HCT116 (cell line): ENCODE measurements around the gene STAC2. TPM values are rescaled to one million over a fixed set of nuclear protein-coding genes. Genes with fewer than 3 reads are reported as not detected.

Source experiments
- ATAC-seq: fragments of 200-7000 bp; cut with Tn5 transposase; 2 replicates; pipeline ENCODE4 v1.9.1; 2020; ENCODE audit warnings: mild to moderate bottlenecking, moderate library complexity
- BruUV-seq: library from RNA; stranded (reverse); fragments of 400-500 nt; replicated peaks from 2 replicates; lab custom pipeline; 2021; lab: Mats Ljungman, UMichigan
- CTCF ChIA-PET: fragments of 300-600 bp; sonication (Branson Sonifier 250); formaldehyde crosslinking; loops from one replicate; lab custom pipeline; 2021; ENCODE audit warnings: antibody characterized with exemption; lab: Charles Lee
- POLR2A ChIA-PET: fragments of 300-600, 350-600 bp; sonication (Branson Sonifier 250); formaldehyde crosslinking; loops from one replicate; lab custom pipeline; 2021; ENCODE audit warnings: antibody characterized with exemption; lab: Charles Lee
- RAD21 ChIA-PET, 2 experiments: fragments of 300-600 bp; sonication (Branson Sonifier 250); formaldehyde crosslinking; loops; one replicate each; lab custom pipeline; 2023; ENCODE audit warnings: low total read pairs in 2 of 2; ENCODE audit not compliant: uncharacterized antibody in 2 of 2, unreplicated experiment in 2 of 2, low non-redundant PET in 1 of 2; lab: Charles Lee
- DNase-seq: peaks from one replicate; pipeline ENCODE4 v3.0.0-alpha.2; 2010; ENCODE audit warnings: low read depth, low spot score
- H2AFZ ChIP-seq: fragments of 200-600 bp; shearing (Covaris generic), sonication (generic); 2 replicates; pipeline ENCODE4 v1.6.1; 2017; ENCODE audit warnings: low read depth, mixed run types, mixed read lengths, antibody characterized with exemption, low read length; ENCODE audit not compliant: poor library complexity, severe bottlenecking
- H3K27ac ChIP-seq: 2 replicates; pipeline ENCODE4 v1.5.1; 2012; ENCODE audit warnings: low read depth, low read length
- H3K27me3 ChIP-seq: fragments of 200-600 bp; sonication (generic); 2 replicates; pipeline ENCODE4 v1.6.1; 2016; ENCODE audit warnings: mixed run types, low read length, mixed read lengths; ENCODE audit not compliant: insufficient read depth
- H3K36me3 ChIP-seq, 2 experiments: fragments of 200-500 bp in 1 of 2; fragments of 200-600 bp in 1 of 2; sonication (Bioruptor generic) in 1 of 2; sonication (generic) in 1 of 2; 2 replicates each; pipeline versions ENCODE4 v1.5.1 to v1.6.1; 2014 to 2016; ENCODE audit warnings: low read length in 2 of 2, inconsistent platforms in 1 of 2, mixed read lengths in 1 of 2, mixed run types in 1 of 2; ENCODE audit not compliant: insufficient read depth in 2 of 2, control insufficient read depth in 1 of 2
- H3K4me1 ChIP-seq, 2 experiments: fragments of 200-600 bp in 1 of 2; sonication (generic) in 1 of 2; 2 replicates each; pipeline versions ENCODE4 v1.5.1 to v1.6.1; 2012 to 2017; ENCODE audit warnings: low read length in 2 of 2, inconsistent platforms in 1 of 2, mild to moderate bottlenecking in 1 of 2, mixed read lengths in 1 of 2, mixed run types in 1 of 2, moderate library complexity in 1 of 2; ENCODE audit not compliant: insufficient read depth in 2 of 2, control insufficient read depth in 1 of 2
- H3K4me2 ChIP-seq: fragments of 200-600 bp; sonication (generic); 2 replicates; pipeline ENCODE4 v1.6.1; 2017; ENCODE audit warnings: mixed run types, low read length, mixed read lengths
- H3K4me3 ChIP-seq, 2 experiments: fragments of 200-600 bp in 1 of 2; sonication (generic) in 1 of 2; replicated peaks in 1 of 2; 2 replicates each; pipeline ENCODE4 v1.5.1; 2011 to 2016; ENCODE audit warnings: low read length in 2 of 2, control low read depth in 1 of 2, low read depth in 1 of 2, mild to moderate bottlenecking in 1 of 2, mixed read lengths in 1 of 2, mixed run types in 1 of 2
- H3K79me2 ChIP-seq: fragments of 200-600 bp; sonication (generic); 2 replicates; pipeline ENCODE4 v1.6.1; 2017; ENCODE audit warnings: mild to moderate bottlenecking, mixed run types, low read length, moderate library complexity, mixed read lengths; ENCODE audit not compliant: insufficient read depth
- H3K9ac ChIP-seq: fragments of 200-600 bp; sonication (generic); 2 replicates; pipeline ENCODE4 v1.6.1; 2016; ENCODE audit warnings: low read length, mixed read lengths
- H3K9me2 ChIP-seq: fragments of 200-600 bp; sonication (generic), shearing (Covaris generic); 2 replicates; pipeline ENCODE4 v1.6.1; 2017; ENCODE audit warnings: mixed run types, mild to moderate bottlenecking, moderate library complexity; ENCODE audit not compliant: insufficient read depth
- H3K9me3 ChIP-seq, 2 experiments: fragments of 200-500 bp in 1 of 2; fragments of 200-600 bp in 1 of 2; sonication (Bioruptor generic) in 1 of 2; sonication (generic) in 1 of 2; 2 replicates each; pipeline ENCODE4 v1.6.1; 2014 to 2017; ENCODE audit warnings: low read length in 2 of 2, mixed read lengths in 2 of 2, inconsistent platforms in 1 of 2, low read depth in 1 of 2, mild to moderate bottlenecking in 1 of 2, mixed run types in 1 of 2, moderate library complexity in 1 of 2; ENCODE audit not compliant: control insufficient read depth in 1 of 2, insufficient read depth in 1 of 2
- H4K20me1 ChIP-seq: fragments of 200-600 bp; sonication (generic), shearing (Covaris generic); 2 replicates; pipeline ENCODE4 v1.6.1; 2017; ENCODE audit warnings: mixed run types, mild to moderate bottlenecking, moderate library complexity; ENCODE audit not compliant: insufficient read depth
- CBX3 ChIP-seq: IDR thresholded peaks from 2 replicates; pipeline ENCODE4 v1.6.1; 2012; ENCODE audit warnings: low read depth
- CEBPB ChIP-seq: IDR thresholded peaks from 2 replicates; pipeline ENCODE4 v1.6.1; 2012; ENCODE audit warnings: low read depth
- EGR1 ChIP-seq: IDR thresholded peaks from 2 replicates; pipeline ENCODE4 v1.6.1; 2012; ENCODE audit warnings: low read depth
- ELF1 ChIP-seq: IDR thresholded peaks from 2 replicates; pipeline ENCODE4 v1.6.1; 2012; ENCODE audit warnings: low read depth, borderline replicate concordance
- EZH2 ChIP-seq: fragments of 200-600 bp; sonication (generic); IDR thresholded peaks from 2 replicates; pipeline ENCODE4 v1.6.1; 2017; ENCODE audit warnings: antibody characterized with exemption, mixed run types
- EZH2phosphoT487 ChIP-seq: fragments of 200-600 bp; IDR thresholded peaks from 2 replicates; pipeline ENCODE4 v1.6.1; 2018; ENCODE audit warnings: antibody characterized with exemption, borderline replicate concordance
- FOSL1 ChIP-seq: IDR thresholded peaks from 2 replicates; pipeline ENCODE4 v1.6.1; 2012; ENCODE audit warnings: low read depth
- JUND ChIP-seq: IDR thresholded peaks from 2 replicates; pipeline ENCODE4 v1.6.1; 2012
- POLR2A ChIP-seq: IDR thresholded peaks from 2 replicates; pipeline ENCODE4 v1.7.0; 2011; ENCODE audit warnings: borderline replicate concordance; ENCODE audit not compliant: insufficient read depth, insufficient read length; ENCODE audit errors: extremely low read depth
- RAD21 ChIP-seq: IDR thresholded peaks from 2 replicates; pipeline ENCODE4 v1.6.1; 2012; ENCODE audit warnings: low read depth, mild to moderate bottlenecking
- SIN3A ChIP-seq: IDR thresholded peaks from 2 replicates; pipeline ENCODE4 v1.6.1; 2012; ENCODE audit warnings: low read depth
- SP1 ChIP-seq: IDR thresholded peaks from 2 replicates; pipeline ENCODE4 v1.6.1; 2012; ENCODE audit warnings: low read depth
- SRF ChIP-seq: IDR thresholded peaks from 2 replicates; pipeline ENCODE4 v1.6.1; 2012; ENCODE audit warnings: low read depth
- TCF7L2 ChIP-seq: IDR thresholded peaks from 2 replicates; pipeline ENCODE4 v1.7.0; 2011; ENCODE audit warnings: borderline replicate concordance, inconsistent platforms; ENCODE audit not compliant: insufficient read depth, insufficient read length; ENCODE audit errors: extremely low read depth
- ZNF274 ChIP-seq: fragments of 200-500 bp; sonication (Bioruptor generic); IDR thresholded peaks from 2 replicates; pipeline ENCODE4 v1.6.1; 2014; ENCODE audit warnings: mild to moderate bottlenecking, low read depth, low read length, inconsistent platforms
- intact Hi-C: fragments of 100-400 bp; cut with micrococcal nuclease; formaldehyde crosslinking; loops from 2 replicates; pipeline ENCODE4 v1.10.0; 2022
- total RNA-seq: library from RNA; stranded (reverse); gene quantifications from one replicate; pipeline ENCODE4 v1.2.1, GENCODE V29; 2021; ENCODE audit not compliant: unreplicated experiment
- TF ChIP-seq, protein P1 (sequence below): IDR thresholded peaks from 2 replicates; pipeline ENCODE4 v1.6.1; 2012
- TF ChIP-seq, protein P2 (sequence below): IDR thresholded peaks from 2 replicates; pipeline ENCODE4 v1.6.1; 2012
- TF ChIP-seq, protein P3 (sequence below): IDR thresholded peaks from 2 replicates; pipeline ENCODE4 v1.6.1; 2012; ENCODE audit warnings: low read depth

The STAC2 gene
- total RNA-seq, 1 experiment from 2014 or later = not detected

DNA sequence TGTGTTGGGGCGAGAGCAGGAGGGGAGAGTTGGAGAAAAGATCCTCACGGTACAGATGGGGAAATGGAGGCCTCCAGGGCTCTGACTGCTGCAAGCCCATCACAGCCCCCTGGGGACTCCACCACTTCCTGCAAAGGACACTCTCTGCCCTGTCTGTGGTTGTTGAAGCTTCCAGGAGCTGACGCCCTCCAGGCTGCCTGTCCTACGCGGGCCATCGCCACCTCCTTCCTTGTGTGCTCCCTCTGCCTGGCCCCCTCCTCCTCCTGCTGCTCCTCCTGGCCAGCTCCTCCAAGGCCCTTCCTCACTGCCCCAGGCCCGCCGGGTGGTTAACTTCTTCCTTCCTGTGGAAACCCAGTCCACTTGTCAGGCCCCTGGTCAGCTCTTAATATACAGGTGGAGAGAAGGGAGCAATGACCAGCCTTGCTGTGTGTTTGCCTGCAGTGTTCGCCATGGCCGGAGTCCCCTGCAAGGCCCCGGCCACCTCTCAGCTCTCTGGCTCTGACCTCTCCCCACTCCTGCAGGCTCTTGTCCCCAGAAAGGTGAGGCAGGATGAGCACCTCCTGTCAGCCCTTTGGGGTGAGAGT, 18.4 kb upstream of the STAC2 start:
- no TSS peak for BruUV-seq
- Histone ChIP-seq H3K4me1 (peaks cover 8 to 21% of the 10 kb centered on the region in 2 experiments; a peak in 3 of 4 replicates), H3K79me2 (no peaks in the 10 kb centered on the region), H3K9me2 (no peaks in the 10 kb centered on the region), H3K9ac (no peak overlapping the region), H3K36me3 (no peaks in the 10 kb centered on the region), H2AFZ (no peak overlapping the region), H3K4me2 (no peak overlapping the region), H3K9me3 (no peaks in the 10 kb centered on the region), H3K27ac (no peak overlapping the region), H3K27me3 (no peaks in the 10 kb centered on the region), H3K4me3 (no peak overlapping the region), H4K20me1 (no peaks in the 10 kb centered on the region)
- ATAC-seq (no peak), DNase-seq (no peak)
- RAD21 ChIA-PET = interaction anchor here (1.2 to 2.4 kb wide), 5 partner anchors 12 to 91 kb away, joined by 3 to 20 read pairs (median 5); no protein-coding TSS in a partner anchor
- intact Hi-C loops = loop anchor here (1.0 kb wide), 2 partner anchors 37 to 261 kb away; no protein-coding TSS in a partner anchor
- TF ChIP-seq EZH2phosphoT487 = no peak
- TF ChIP-seq SIN3A = no peak
- TF ChIP-seq EZH2 = no peak
- TF ChIP-seq, protein P1, sequence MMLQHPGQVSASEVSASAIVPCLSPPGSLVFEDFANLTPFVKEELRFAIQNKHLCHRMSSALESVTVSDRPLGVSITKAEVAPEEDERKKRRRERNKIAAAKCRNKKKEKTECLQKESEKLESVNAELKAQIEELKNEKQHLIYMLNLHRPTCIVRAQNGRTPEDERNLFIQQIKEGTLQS = no peak
- TF ChIP-seq, protein P2, sequence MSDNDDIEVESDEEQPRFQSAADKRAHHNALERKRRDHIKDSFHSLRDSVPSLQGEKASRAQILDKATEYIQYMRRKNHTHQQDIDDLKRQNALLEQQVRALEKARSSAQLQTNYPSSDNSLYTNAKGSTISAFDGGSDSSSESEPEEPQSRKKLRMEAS = no peak
- TF ChIP-seq ELF1 = no peak
- no peak for TF ChIP-seq RAD21
- TF ChIP-seq FOSL1 = no peak
- no peak for TF ChIP-seq CEBPB
- TF ChIP-seq SRF = no peak
- TF ChIP-seq JUND = no peak
- TF ChIP-seq EGR1 = no peak
- no peak for TF ChIP-seq SP1
- no peak for TF ChIP-seq CBX3
- TF ChIP-seq, protein P3, sequence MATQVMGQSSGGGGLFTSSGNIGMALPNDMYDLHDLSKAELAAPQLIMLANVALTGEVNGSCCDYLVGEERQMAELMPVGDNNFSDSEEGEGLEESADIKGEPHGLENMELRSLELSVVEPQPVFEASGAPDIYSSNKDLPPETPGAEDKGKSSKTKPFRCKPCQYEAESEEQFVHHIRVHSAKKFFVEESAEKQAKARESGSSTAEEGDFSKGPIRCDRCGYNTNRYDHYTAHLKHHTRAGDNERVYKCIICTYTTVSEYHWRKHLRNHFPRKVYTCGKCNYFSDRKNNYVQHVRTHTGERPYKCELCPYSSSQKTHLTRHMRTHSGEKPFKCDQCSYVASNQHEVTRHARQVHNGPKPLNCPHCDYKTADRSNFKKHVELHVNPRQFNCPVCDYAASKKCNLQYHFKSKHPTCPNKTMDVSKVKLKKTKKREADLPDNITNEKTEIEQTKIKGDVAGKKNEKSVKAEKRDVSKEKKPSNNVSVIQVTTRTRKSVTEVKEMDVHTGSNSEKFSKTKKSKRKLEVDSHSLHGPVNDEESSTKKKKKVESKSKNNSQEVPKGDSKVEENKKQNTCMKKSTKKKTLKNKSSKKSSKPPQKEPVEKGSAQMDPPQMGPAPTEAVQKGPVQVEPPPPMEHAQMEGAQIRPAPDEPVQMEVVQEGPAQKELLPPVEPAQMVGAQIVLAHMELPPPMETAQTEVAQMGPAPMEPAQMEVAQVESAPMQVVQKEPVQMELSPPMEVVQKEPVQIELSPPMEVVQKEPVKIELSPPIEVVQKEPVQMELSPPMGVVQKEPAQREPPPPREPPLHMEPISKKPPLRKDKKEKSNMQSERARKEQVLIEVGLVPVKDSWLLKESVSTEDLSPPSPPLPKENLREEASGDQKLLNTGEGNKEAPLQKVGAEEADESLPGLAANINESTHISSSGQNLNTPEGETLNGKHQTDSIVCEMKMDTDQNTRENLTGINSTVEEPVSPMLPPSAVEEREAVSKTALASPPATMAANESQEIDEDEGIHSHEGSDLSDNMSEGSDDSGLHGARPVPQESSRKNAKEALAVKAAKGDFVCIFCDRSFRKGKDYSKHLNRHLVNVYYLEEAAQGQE = no peak
- TF ChIP-seq TCF7L2 = no peak
- no peak for TF ChIP-seq ZNF274
- no peak for TF ChIP-seq POLR2A
- CTCF ChIA-PET = interaction anchor here (0.6 to 3.1 kb wide), 19 partner anchors 9 to 493 kb away, joined by 3 to 105 read pairs (median 6); partner anchors contain the start of genes LASP1 and RPL19
- POLR2A ChIA-PET = interaction anchor here (1.3 to 2.9 kb wide), 2 partner anchors 38 to 44 kb away, joined by 6 to 13 read pairs; partner anchors contain the start of gene RPL19
